IMR-90 (cell line): Measurements from ENCODE around the gene UCKL1. TPM values are rescaled to one million over a fixed set of nuclear protein-coding genes. Genes with fewer than 3 reads are reported as not detected.

Experiments
- ATAC-seq: fragments of 200-7000 bp; cut with Tn5 transposase; 2 replicates; pipeline ENCODE4 v1.9.1; 2020; ENCODE audit warnings: low read depth, mild to moderate bottlenecking, moderate library complexity
- BruUV-seq: library from RNA; stranded (reverse); fragments of 400-500 nt; replicated peaks from 2 replicates; lab custom pipeline; 2021; lab: Mats Ljungman, UMichigan
- CTCF ChIA-PET: fragments of 300-600 bp; formaldehyde crosslinking; extraction: SDS; loops from one replicate; lab custom pipeline; 2021; ENCODE audit warnings: antibody characterized with exemption; lab: Yijun Ruan, JAX
- POLR2A ChIA-PET: fragments of 300-600 bp; sonication (Branson Sonifier 250); formaldehyde crosslinking; loops from one replicate; lab custom pipeline; 2022; ENCODE audit warnings: antibody characterized with exemption; ENCODE audit not compliant: unreplicated experiment; lab: Charles Lee
- DNase-seq: peaks from one replicate; pipeline ENCODE4 v3.0.0; 2013
- H2AFZ ChIP-seq: replicated peaks from 2 replicates; pipeline ENCODE3; 2013; ENCODE audit warnings: low read length, mild to moderate bottlenecking; ENCODE audit not compliant: poor library complexity
- H2AK5ac ChIP-seq: 2 replicates; pipeline ENCODE4 v1.6.1; 2013; ENCODE audit warnings: low read depth, low read length, inconsistent platforms
- H2AK9ac ChIP-seq: replicated peaks from 2 replicates; pipeline ENCODE3; 2013; ENCODE audit warnings: mild to moderate bottlenecking, low read depth, low read length, moderate library complexity; ENCODE audit not compliant: poor library complexity
- H2BK120ac ChIP-seq: 2 replicates; pipeline ENCODE4 v1.6.1; 2013; ENCODE audit warnings: low read depth, low read length, inconsistent platforms
- H2BK15ac ChIP-seq: 3 replicates; pipeline ENCODE4 v1.6.1; 2013; ENCODE audit warnings: low read depth, low read length, inconsistent platforms
- H2BK20ac ChIP-seq: 2 replicates; pipeline ENCODE4 v1.6.1; 2013; ENCODE audit warnings: low read depth, mild to moderate bottlenecking, inconsistent platforms, low read length, moderate library complexity
- H2BK5ac ChIP-seq: 2 replicates; pipeline ENCODE4 v1.6.1; 2013; ENCODE audit warnings: mild to moderate bottlenecking, low read depth, low read length, inconsistent platforms; ENCODE audit not compliant: poor library complexity, severe bottlenecking
- H3K14ac ChIP-seq: replicated peaks from 2 replicates; pipeline ENCODE4 v1.6.1; 2013; ENCODE audit warnings: low read depth, low read length, inconsistent platforms
- H3K18ac ChIP-seq: 2 replicates; pipeline ENCODE4 v1.6.1; 2013; ENCODE audit warnings: low read depth, low read length, control low read depth
- H3K23ac ChIP-seq: 2 replicates; pipeline ENCODE4 v1.6.1; 2013; ENCODE audit warnings: low read depth, low read length, inconsistent platforms
- H3K27ac ChIP-seq: 2 replicates; pipeline ENCODE4 v1.5.1; 2013; ENCODE audit warnings: mild to moderate bottlenecking, control low read depth, low read length; ENCODE audit not compliant: insufficient read depth
- H3K27me3 ChIP-seq: 2 replicates; pipeline ENCODE4 v1.6.1; 2013; ENCODE audit warnings: low read length; ENCODE audit not compliant: control insufficient read depth, insufficient read depth
- H3K36me3 ChIP-seq: 2 replicates; pipeline ENCODE4 v1.6.1; 2013; ENCODE audit warnings: low read length, mixed read lengths; ENCODE audit not compliant: control insufficient read depth, insufficient read depth
- H3K4ac ChIP-seq: 2 replicates; pipeline ENCODE4 v1.6.1; 2013; ENCODE audit warnings: low read depth, low read length, inconsistent platforms
- H3K4me1 ChIP-seq: 2 replicates; pipeline ENCODE4 v1.6.1; 2013; ENCODE audit warnings: low read length, mixed read lengths; ENCODE audit not compliant: control insufficient read depth, insufficient read depth
- H3K4me2 ChIP-seq: 2 replicates; pipeline ENCODE4 v1.6.1; 2013; ENCODE audit warnings: low read depth, mild to moderate bottlenecking, control low read depth, low read length, moderate library complexity
- H3K4me3 ChIP-seq: 2 replicates; pipeline ENCODE4 v1.5.1; 2013; ENCODE audit warnings: low read depth, mild to moderate bottlenecking, control low read depth, low read length, moderate library complexity; ENCODE audit not compliant: insufficient read depth
- H3K56ac ChIP-seq: 2 replicates; pipeline ENCODE4 v1.6.1; 2013; ENCODE audit warnings: low read length, inconsistent platforms; ENCODE audit not compliant: insufficient read depth; ENCODE audit errors: extremely low read depth
- H3K79me1 ChIP-seq, 2 experiments: 2 replicates each; pipeline ENCODE4 v1.6.1; 2013; ENCODE audit warnings: low read length in 2 of 2, inconsistent platforms in 1 of 2, low read depth in 1 of 2
- H3K9ac ChIP-seq: 2 replicates; pipeline ENCODE4 v1.6.1; 2013; ENCODE audit warnings: low read depth, low read length, control low read depth
- H3K9me1 ChIP-seq: 2 replicates; pipeline ENCODE4 v1.6.1; 2013; ENCODE audit warnings: low read length, inconsistent platforms; ENCODE audit not compliant: insufficient read depth
- H3K9me3 ChIP-seq: 2 replicates; pipeline ENCODE4 v1.6.1; 2013; ENCODE audit warnings: low read length; ENCODE audit not compliant: control insufficient read depth, insufficient read depth
- H4K20me1 ChIP-seq: 2 replicates; pipeline ENCODE4 v1.6.1; 2013; ENCODE audit warnings: low read length, inconsistent platforms; ENCODE audit not compliant: insufficient read depth
- H4K5ac ChIP-seq: 2 replicates; pipeline ENCODE4 v1.6.1; 2013; ENCODE audit warnings: mild to moderate bottlenecking, low read depth, low read length, control low read depth
- H4K8ac ChIP-seq, 2 experiments: 2 replicates each; pipeline ENCODE4 v1.6.1; 2013; ENCODE audit warnings: low read depth in 2 of 2, low read length in 2 of 2, control low read depth in 1 of 2, inconsistent platforms in 1 of 2
- H4K91ac ChIP-seq: 2 replicates; pipeline ENCODE4 v1.6.1; 2013; ENCODE audit warnings: low read depth, low read length, inconsistent platforms; ENCODE audit not compliant: insufficient read depth
- BHLHE40 ChIP-seq: fragments of 150-350 bp; IDR thresholded peaks from 2 replicates; pipeline ENCODE4 v1.6.1; 2016; ENCODE audit warnings: mild to moderate bottlenecking, low read depth, low read length
- CEBPB ChIP-seq: IDR thresholded peaks from 2 replicates; pipeline ENCODE4 v1.6.1; 2012; ENCODE audit warnings: low read depth, low read length, improper control_type of control experiment
- CHD1 ChIP-seq: IDR thresholded peaks from 2 replicates; pipeline ENCODE4 v1.6.1; 2012; ENCODE audit warnings: low read depth, low read length, improper control_type of control experiment
- CTCF ChIP-seq: conservative IDR thresholded peaks from 2 replicates; pipeline ENCODE4 v1.5.1; 2012; ENCODE audit warnings: mild to moderate bottlenecking, low read depth, low read length, improper control_type of control experiment
- ELK1 ChIP-seq: fragments of 150-350 bp; IDR thresholded peaks from 2 replicates; pipeline ENCODE4 v1.6.1; 2016; ENCODE audit warnings: low read depth, mild to moderate bottlenecking, low read length, moderate library complexity, borderline replicate concordance
- FOS ChIP-seq: fragments of 150-350 bp; IDR thresholded peaks from 2 replicates; pipeline ENCODE4 v1.6.1; 2016; ENCODE audit warnings: low read depth, low read length
- MAZ ChIP-seq: IDR thresholded peaks from 2 replicates; pipeline ENCODE4 v1.6.1; 2012; ENCODE audit warnings: low read depth, mild to moderate bottlenecking, low read length, improper control_type of control experiment, moderate library complexity, borderline replicate concordance
- MXI1 ChIP-seq: IDR thresholded peaks from 2 replicates; pipeline ENCODE4 v1.6.1; 2012; ENCODE audit warnings: low read depth, mild to moderate bottlenecking, low read length, moderate library complexity, borderline replicate concordance
- NFE2L2 ChIP-seq: fragments of 150-350 bp; IDR thresholded peaks from 2 replicates; pipeline ENCODE4 v1.6.1; 2016; ENCODE audit warnings: low read depth, mild to moderate bottlenecking, low read length
- RAD21 ChIP-seq: IDR thresholded peaks from 2 replicates; pipeline ENCODE4 v1.6.1; 2012; ENCODE audit warnings: low read length, improper control_type of control experiment
- RCOR1 ChIP-seq: IDR thresholded peaks from 2 replicates; pipeline ENCODE4 v1.6.1; 2012; ENCODE audit warnings: mild to moderate bottlenecking, low read length, improper control_type of control experiment; ENCODE audit not compliant: insufficient replicate concordance
- RFX5 ChIP-seq: IDR thresholded peaks from 2 replicates; pipeline ENCODE4 v1.8.0; 2012; ENCODE audit warnings: low read depth, mild to moderate bottlenecking, low read length, moderate library complexity
- USF2 ChIP-seq: fragments of 150-350 bp; IDR thresholded peaks from 2 replicates; pipeline ENCODE4 v1.6.1; 2017; ENCODE audit warnings: mild to moderate bottlenecking, antibody characterized with exemption, low read length, low read depth
- WGBS, 2 experiments: methylation state at CpG; one replicate each; pipeline versions ENCODE4 v1.1.5 to v1.1.7; 2013; ENCODE audit warnings: missing lambda C conversion rate in 2 of 2; ENCODE audit not compliant: insufficient read length in 1 of 2; ENCODE audit errors: extremely low coverage in 2 of 2; 5-methylcytosine and 5-hydroxymethylcytosine counted together
- dilution Hi-C: fragments of 300-500 bp; cut with HindIII; formaldehyde crosslinking; loops from one replicate; pipeline ENCODE4 v1.14.3; 2018; ENCODE audit warnings: low sequenced_read_pairs; ENCODE audit not compliant: unreplicated experiment
- in situ Hi-C: fragments of 300-500 bp; cut with MboI; formaldehyde crosslinking; loops from 3 replicates; pipeline ENCODE4 v1.14.3; 2019; ENCODE audit warnings: low sequenced_read_pairs, inconsistent platforms, mixed read lengths
- intact Hi-C: fragments of 100-400 bp; cut with micrococcal nuclease; formaldehyde crosslinking; loops from 2 replicates; pipeline ENCODE4 v1.10.0; 2022
- polyA plus RNA-seq, 3 experiments: library from polyadenylated mRNA; depleted of rRNA; stranded (reverse); fragments of >200 nt; gene quantifications; 2 replicates each; pipeline ENCODE4 v1.2.3, GENCODE V29; 2012; ENCODE audit warnings: low replicate concordance in 1 of 3
- total RNA-seq: library from RNA; depleted of rRNA; stranded (reverse); fragments of >200 nt; gene quantifications from 2 replicates; pipeline ENCODE4 v1.2.3, GENCODE V29; 2012

The UCKL1 gene
- total and polyA plus RNA-seq, 2 of the 4 experiments (the other 2 are of a cell fraction): 16.7 to 54.7 TPM

DNA sequence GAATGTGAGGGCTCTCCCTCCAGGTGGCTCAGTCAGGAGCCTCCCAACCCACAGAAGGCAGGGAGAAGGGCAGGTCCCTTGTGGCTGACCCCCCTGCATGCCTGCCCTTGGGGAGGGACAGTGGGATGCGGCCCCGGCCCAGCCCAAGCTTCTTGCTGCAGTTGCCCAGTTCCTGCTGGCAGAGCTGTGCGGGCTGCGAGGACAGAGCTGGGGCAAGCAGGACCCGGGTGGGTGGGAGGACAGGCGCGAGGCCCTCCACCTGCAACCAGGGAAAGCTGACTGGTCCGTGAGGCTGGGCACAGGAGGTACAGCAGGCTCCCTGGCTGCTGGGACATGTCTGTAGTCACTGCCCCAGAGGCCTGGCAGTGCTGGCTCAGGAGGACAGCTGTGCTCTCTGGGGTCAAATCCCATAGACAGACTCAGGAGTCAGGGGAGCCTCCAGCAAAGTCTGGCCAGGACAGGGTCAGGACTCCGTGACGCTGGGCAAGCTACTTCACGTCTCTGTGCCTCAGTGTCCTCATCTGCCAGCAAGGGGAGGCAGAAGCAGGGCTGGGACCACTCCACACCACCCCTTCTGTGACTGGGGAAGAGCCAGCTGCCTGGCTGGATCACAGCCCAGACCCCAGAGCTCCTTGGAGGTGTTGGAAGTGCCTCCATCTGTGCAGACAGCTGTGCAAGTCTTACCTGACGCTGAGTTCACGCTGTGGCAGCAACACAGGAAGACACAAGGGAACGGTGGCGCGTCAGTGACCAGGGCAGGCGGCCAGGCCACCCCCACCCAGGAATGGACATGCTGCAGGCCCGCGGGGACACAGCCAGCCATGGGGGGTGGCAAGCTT lies 13.0 kb downstream of the UCKL1 start:
- TF ChIP-seq CTCF: no peak
- no peak for TF ChIP-seq RCOR1
- TF ChIP-seq MAZ: no peak
- no peak for TF ChIP-seq RAD21
- no peak for TF ChIP-seq FOS
- no peak for TF ChIP-seq CEBPB
- TF ChIP-seq RFX5: no peak
- no peak for TF ChIP-seq MXI1
- TF ChIP-seq CHD1: no peak
- no peak for TF ChIP-seq USF2
- no peak for TF ChIP-seq NFE2L2
- TF ChIP-seq ELK1: no peak
- no peak for TF ChIP-seq BHLHE40
- Histone ChIP-seq H3K4me2 (no peak overlapping the region), H3K9me3 (no peaks in the 10 kb centered on the region), H4K91ac (no peak overlapping the region), H2BK5ac (no peak overlapping the region), H3K56ac (no peak overlapping the region), H2AK9ac (peak overlapping the region; percentile 45), H3K27me3 (no peaks in the 10 kb centered on the region), H2BK120ac (no peak overlapping the region), H3K4me3 (no peak overlapping the region), H4K8ac (no peak overlapping the region), H3K9ac (no peak overlapping the region), H3K4ac (no peak overlapping the region), H3K18ac (no peak overlapping the region), H3K36me3 (peaks cover 55% of the 10 kb centered on the region), H2AK5ac (no peak overlapping the region), H2AFZ (peak overlapping the region; percentile 44), H3K14ac (no peak overlapping the region), H3K9me1 (peaks cover 4% of the 10 kb centered on the region; the same call in 1 of the 2 replicates), H3K27ac (no peak overlapping the region), H2BK20ac (no peak overlapping the region), H4K5ac (no peak overlapping the region), H4K20me1 (peaks cover 88% of the 10 kb centered on the region), H3K23ac (no peak overlapping the region), H3K79me1 (peaks cover 14 to 75% of the 10 kb centered on the region in 2 experiments), H2BK15ac (no peak overlapping the region), H3K4me1 (no peaks in the 10 kb centered on the region)
- no TSS peak for BruUV-seq
- ChIA-PET POLR2A (no interaction called here), CTCF (no interaction called here)
- in situ Hi-C loops (no loop called here), intact Hi-C loops (no loop called here), dilution Hi-C loops (no loop called here)
- 62% methylated on average over 5 of the region's 19 CpGs; no CpG with 5 or more reads in 1 of the 2 experiments for WGBS, 2 experiments
- no peak for DNase-seq
- no peak for ATAC-seq
